HG03342 (cell line): ENCODE data around the gene ASCL4.
A peak's percentile ranks its signal among the peaks of the same experiment; 100 is the strongest.

Experiments
- ATAC-seq: cut with Tn5 transposase; IDR thresholded peaks from one replicate; pipeline ENCODE4 v1.9.1; 2021; ENCODE audit warnings: mild to moderate bottlenecking, moderate library complexity; ENCODE audit not compliant: unreplicated experiment

The ASCL4 gene

DNA sequence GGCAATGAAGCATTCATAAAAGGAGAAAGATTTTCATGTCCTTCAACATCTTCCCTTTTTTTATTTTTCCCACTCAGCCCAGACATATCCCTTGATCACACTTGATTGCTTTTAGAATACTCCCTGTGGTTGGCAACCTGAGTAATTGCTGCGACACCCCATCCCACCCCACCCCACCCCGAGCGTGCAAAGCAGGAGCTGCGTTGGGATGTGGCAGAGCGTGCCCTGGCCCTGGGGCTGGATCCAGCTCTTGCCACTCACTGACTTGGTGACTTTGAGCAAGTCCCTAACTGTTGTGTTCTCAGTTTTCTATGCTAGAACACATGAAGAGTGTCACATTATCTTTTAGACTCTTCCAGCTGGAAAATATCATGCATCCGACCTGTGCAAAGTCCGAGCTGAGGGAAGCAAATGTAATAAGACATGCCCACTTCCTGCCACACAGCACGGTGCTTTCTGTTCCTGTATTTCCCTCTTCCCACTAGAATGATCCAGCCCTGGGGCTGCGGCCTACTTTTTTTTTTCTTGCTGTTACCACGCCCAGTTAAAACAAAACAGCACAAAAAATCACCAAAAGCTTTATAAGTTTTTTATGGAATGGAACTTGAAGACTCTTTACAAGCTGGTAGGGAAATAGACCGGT lies 4.0 kb downstream of the ASCL4 start:
- ATAC-seq: no peak

DNA sequence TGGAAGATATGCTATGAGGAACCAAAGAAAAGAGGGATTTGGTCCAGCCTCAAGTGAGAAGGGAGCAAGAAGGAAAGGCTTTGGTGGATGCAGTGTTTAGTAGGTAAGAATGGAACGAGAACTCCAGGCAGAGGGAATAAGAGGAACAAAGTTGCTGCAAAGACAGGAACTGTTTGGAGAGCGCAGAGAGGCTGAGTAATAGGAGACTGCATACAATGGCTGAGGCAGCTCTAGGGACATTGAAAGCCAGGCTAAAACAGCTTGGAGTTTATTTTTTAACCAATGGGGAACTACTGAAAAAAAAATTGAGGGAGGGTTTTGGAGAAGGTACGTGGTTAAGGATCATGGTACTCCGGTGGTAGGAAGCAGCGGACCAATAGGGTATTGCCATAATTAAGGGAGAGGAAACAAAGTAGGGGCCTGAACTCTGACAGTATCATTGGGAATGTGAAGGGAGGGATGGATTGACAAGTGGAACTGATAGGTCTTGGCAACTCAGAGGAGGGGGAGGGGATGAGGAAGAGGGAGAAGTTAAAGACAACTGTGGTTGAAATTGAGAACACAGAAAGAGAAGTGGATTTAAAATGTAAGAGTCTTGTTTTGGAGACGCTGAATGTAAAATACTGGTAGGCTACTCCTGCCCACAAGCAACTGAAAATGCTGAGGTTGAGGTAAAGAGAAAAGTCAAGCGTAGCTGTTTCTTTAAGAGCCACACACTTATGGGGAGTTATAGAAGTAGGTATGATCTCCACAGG lies 4.8 kb downstream of the ASCL4 start:
- ATAC-seq: peak; percentile 54

DNA sequence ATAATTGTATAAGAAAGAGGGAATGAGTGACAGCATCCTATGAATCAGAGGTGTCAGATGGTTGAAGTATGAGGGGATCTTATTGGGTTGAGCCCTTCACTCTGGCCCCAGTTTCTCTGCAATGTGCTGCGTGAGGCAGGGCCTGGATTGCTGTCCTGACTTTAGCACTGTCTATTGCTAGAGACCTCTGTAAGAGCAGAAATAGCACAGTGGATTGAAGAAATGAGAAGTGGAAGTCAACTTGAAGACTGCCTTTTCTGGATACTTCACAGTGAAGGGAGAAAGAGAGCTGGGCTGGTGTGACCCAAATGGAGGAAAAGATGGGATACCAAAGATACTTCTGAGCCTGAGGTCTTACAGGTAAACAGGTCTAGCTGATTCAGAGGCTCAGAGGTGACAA lies 5.8 kb downstream of the ASCL4 start:
- ATAC-seq: no peak

DNA sequence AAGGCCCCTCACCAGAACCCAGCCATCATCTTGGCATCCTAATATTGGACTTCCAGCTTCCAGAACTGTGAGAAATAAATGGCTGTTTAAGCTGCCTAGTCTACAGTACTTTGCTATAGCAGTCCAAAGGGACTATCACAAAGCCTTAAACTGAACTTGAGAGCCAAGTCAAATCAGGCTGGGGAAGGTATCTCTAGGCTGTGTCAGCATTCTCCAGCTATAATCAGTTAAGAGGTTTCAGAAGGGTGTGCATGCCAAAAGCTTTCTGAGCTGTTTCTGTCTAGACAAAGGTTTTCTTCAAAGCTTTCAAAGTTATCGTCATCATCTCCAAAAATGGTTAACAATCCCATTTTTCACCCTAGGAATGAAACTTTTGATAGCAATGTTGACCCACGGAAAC lies 7.6 kb downstream of the ASCL4 start:
- ATAC-seq: no peak

DNA sequence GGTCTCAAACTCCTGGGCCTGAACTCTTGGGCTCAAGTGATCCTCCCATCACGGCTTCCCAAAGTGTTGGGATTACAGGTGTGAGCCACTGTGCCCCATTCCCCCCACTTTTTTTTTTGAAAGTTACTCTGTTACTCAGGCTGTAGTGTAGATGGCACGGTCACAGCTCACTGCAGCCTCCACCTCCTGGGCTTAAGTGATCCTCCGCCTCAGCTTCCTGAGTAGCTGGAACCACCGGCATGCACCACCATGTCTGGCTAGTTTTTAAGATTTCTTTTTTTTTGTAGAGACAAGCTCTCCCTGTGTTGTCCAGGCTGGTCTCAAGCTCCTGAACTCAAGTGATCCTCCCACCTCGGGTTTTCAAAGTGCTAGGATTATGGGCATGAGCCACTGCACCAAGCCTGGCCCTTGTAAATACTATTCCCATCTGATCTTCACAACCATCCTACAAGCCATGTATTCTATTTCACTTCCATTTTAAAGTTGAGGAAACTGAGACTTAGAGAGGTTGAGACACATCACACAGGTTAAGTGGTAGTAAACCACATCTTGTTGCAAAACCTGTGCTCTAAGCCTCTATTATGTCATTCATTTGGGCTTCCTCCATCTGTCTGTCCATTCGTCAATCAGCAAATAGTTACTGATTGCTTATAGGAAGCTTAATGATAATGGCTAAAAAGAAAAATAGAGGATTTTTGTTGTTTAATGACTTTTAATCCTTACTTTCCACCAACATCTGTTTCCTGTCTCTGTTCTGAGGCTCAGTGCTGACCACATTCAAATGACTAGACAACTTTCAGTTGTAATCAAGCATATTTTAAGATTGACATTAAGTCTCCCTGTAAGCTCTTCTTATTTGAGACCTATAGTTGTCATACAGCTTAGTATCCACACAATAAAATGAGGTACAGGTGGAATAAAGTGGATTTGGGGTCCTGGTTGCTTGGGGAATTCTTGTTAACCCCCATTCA lies 9.2 kb downstream of the ASCL4 start:
- ATAC-seq: peak; percentile 52

DNA sequence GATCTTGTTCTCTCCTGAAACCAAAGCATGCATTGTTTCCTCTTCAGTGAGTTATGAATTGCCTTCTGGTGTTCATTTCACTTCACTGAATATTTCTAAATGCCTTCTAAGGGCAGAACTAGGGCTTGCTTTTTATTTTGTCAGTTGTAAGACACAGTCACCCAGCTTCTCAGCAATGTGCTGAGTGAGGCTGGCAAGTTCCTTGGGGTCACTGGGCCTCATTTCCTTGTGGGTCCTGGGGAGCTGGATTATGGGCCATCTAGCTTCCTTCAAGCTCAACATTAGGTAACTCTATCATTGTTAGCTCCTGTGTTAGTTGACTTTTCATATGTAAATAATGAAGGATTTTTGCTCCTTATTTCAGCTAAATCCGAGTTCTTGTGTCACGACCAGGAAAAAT lies 13.8 kb downstream of the ASCL4 start:
- no peak for ATAC-seq

DNA sequence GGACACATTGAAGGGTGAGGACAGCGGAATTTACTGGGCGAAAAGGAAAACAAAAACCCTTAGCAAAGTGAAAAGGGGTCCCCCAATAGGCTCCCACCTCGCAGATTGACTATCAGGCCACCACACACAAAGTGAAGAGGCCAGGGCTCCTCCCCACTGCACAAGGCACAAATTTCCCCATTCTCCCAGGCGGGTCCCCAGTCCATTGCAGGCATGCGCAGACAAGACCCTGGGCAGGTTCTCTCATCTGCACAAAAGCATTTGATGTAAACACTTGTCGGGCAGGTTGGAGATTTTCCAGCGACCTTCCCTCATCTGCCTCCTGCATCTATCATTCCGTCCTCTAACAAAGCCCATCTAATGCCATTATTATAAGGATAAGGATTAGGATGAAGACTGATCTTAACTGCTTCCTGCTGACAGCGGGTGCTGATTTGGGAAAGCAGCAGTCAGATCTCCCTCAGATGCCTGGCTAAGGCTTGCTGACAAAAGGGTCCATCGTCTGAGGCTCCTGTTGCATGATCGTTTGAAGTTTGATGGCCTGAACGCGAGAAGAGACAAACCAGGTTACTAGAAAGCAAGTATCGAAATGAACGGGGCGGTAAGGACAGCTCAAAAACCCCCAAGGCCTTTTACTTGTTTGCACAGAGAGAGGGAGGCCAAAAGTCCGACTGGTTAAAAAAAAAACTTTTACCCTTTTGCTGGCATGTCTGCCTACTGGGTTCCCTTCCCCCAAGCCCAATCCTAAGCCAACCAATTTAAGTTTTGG lies 14.4 kb downstream of the ASCL4 start:
- ATAC-seq: no peak

DNA sequence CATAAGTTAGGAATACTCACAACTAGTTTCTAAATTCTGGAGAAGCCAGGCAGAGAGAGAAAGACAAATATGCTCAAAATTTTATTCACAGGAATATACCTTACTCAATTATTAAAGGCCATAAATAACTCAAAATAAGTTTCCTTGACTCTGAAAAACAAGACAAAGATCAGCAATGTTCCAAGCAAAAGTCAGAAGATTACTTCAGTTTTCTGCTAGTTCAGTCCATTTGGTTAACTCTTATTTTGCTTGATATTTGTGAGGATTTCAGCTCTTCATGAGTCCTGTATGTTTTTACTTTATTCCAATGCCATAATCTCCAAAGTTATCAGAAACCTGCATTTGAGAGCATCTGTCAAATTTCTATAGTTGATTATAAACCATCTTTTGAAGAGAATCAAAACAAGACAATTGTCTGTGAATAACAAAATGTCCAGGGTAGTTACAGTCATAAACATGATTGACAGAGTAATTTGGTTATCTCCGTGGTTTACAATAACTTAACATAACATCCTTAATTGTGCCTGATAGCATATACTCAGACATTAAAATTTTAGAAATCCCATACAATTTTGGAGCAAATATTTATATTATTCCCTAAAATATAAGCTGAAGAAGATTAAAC lies 17.1 kb downstream of the ASCL4 start:
- no peak for ATAC-seq

- no peak for ATAC-seq
Observed at GRCh38 chr12:107794451-107794850, 19.9 kb downstream of the ASCL4 start.

- ATAC-seq: no peak
Observed at GRCh38 chr12:107798580-107798979, 24.1 kb downstream of the ASCL4 start.

GRCh38 chr12:107801150-107801549 lies 26.6 kb downstream of the ASCL4 start:
- no peak for ATAC-seq

GRCh38 chr12:107803092-107803491 lies 28.6 kb downstream of the ASCL4 start:
- ATAC-seq: no peak

- ATAC-seq: no peak
Observed at GRCh38 chr12:107805488-107806180, 31.1 kb downstream of the ASCL4 start.

DNA sequence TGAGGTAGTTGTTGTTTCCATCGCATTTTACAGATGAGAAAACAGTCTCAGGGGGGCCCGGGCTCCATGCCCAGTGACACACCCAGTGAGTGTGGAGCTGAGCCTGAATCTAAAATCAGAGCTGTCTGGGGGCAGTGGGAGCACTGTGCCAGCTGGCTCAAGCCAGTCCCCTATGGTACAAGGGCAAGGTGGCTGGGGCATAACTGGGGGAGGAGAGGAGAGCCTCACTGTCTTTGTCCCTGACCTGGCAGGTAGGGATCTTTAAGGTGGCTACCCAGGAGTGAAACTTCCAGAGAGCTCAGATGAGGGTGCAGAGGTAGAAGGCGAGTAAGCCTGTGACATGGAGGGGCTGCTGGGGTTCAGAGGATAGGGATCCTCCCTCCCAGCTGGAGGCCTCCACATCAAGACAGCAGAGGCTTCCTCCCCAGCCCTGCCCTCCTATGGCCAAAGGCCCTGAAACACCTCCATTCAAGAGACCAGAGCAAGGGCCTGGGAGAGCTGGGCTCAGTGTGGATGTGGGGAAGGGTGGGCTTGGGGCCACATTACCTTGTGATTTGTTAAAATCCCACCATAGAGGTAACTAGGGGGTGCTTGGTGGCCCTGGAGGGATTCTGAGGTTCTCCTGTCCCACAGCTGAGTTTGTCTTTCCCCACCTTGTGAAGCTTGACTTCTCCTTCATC lies 33.1 kb downstream of the ASCL4 start:
- no peak for ATAC-seq

DNA sequence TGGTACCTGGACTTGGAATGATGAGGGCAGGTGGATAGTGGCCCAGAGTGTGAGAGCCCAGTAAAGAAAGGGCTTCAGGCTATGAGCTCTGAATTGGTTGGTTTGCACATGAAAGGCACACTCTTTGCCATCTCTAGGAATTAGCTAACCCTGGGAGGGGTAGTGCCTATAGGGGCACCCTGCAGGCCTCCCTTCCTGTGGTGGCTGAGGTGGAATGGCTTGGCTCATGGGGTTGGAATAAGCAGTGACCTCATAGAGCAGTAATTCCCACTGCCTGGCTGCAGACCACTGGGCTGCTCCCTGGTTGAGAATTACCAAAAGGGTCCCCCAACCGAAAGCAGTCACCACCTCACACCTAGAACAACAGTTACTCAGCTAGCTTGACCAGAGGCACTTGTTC lies 42.7 kb downstream of the ASCL4 start:
- ATAC-seq: no peak

- ATAC-seq: no peak
Observed at GRCh38 chr12:107818984-107819383, 44.5 kb downstream of the ASCL4 start.

GRCh38 chr12:107822356-107822755 lies 47.9 kb downstream of the ASCL4 start:
- ATAC-seq: no peak
